IMR-90 (cell line): Measurements from ENCODE around the gene PDE4B. TPM values are rescaled to one million over a fixed set of nuclear protein-coding genes. Genes with fewer than 3 reads are reported as not detected.
A peak's percentile ranks its signal among the peaks of the same experiment; 100 is the strongest.

Source experiments
- ATAC-seq: fragments of 200-7000 bp; cut with Tn5 transposase; 2 replicates; pipeline ENCODE4 v1.9.1; 2020; ENCODE audit warnings: low read depth, mild to moderate bottlenecking, moderate library complexity
- BruUV-seq: library from RNA; stranded (reverse); fragments of 400-500 nt; replicated peaks from 2 replicates; lab custom pipeline; 2021; lab: Mats Ljungman, UMichigan
- CTCF ChIA-PET: fragments of 300-600 bp; formaldehyde crosslinking; extraction: SDS; loops from one replicate; lab custom pipeline; 2021; ENCODE audit warnings: antibody characterized with exemption; lab: Yijun Ruan, JAX
- POLR2A ChIA-PET: fragments of 300-600 bp; sonication (Branson Sonifier 250); formaldehyde crosslinking; loops from one replicate; lab custom pipeline; 2022; ENCODE audit warnings: antibody characterized with exemption; ENCODE audit not compliant: unreplicated experiment; lab: Charles Lee
- DNase-seq: peaks from one replicate; pipeline ENCODE4 v3.0.0; 2013
- H2AFZ ChIP-seq: replicated peaks from 2 replicates; pipeline ENCODE3; 2013; ENCODE audit warnings: low read length, mild to moderate bottlenecking; ENCODE audit not compliant: poor library complexity
- H2AK5ac ChIP-seq: 2 replicates; pipeline ENCODE4 v1.6.1; 2013; ENCODE audit warnings: low read depth, low read length, inconsistent platforms
- H2AK9ac ChIP-seq: replicated peaks from 2 replicates; pipeline ENCODE3; 2013; ENCODE audit warnings: mild to moderate bottlenecking, low read depth, low read length, moderate library complexity; ENCODE audit not compliant: poor library complexity
- H2BK120ac ChIP-seq: 2 replicates; pipeline ENCODE4 v1.6.1; 2013; ENCODE audit warnings: low read depth, low read length, inconsistent platforms
- H2BK15ac ChIP-seq: 3 replicates; pipeline ENCODE4 v1.6.1; 2013; ENCODE audit warnings: low read depth, low read length, inconsistent platforms
- H2BK20ac ChIP-seq: 2 replicates; pipeline ENCODE4 v1.6.1; 2013; ENCODE audit warnings: low read depth, mild to moderate bottlenecking, inconsistent platforms, low read length, moderate library complexity
- H2BK5ac ChIP-seq: 2 replicates; pipeline ENCODE4 v1.6.1; 2013; ENCODE audit warnings: mild to moderate bottlenecking, low read depth, low read length, inconsistent platforms; ENCODE audit not compliant: poor library complexity, severe bottlenecking
- H3K14ac ChIP-seq: replicated peaks from 2 replicates; pipeline ENCODE4 v1.6.1; 2013; ENCODE audit warnings: low read depth, low read length, inconsistent platforms
- H3K18ac ChIP-seq: 2 replicates; pipeline ENCODE4 v1.6.1; 2013; ENCODE audit warnings: low read depth, low read length, control low read depth
- H3K23ac ChIP-seq: 2 replicates; pipeline ENCODE4 v1.6.1; 2013; ENCODE audit warnings: low read depth, low read length, inconsistent platforms
- H3K27ac ChIP-seq: 2 replicates; pipeline ENCODE4 v1.5.1; 2013; ENCODE audit warnings: mild to moderate bottlenecking, control low read depth, low read length; ENCODE audit not compliant: insufficient read depth
- H3K27me3 ChIP-seq: 2 replicates; pipeline ENCODE4 v1.6.1; 2013; ENCODE audit warnings: low read length; ENCODE audit not compliant: control insufficient read depth, insufficient read depth
- H3K36me3 ChIP-seq: 2 replicates; pipeline ENCODE4 v1.6.1; 2013; ENCODE audit warnings: low read length, mixed read lengths; ENCODE audit not compliant: control insufficient read depth, insufficient read depth
- H3K4ac ChIP-seq: 2 replicates; pipeline ENCODE4 v1.6.1; 2013; ENCODE audit warnings: low read depth, low read length, inconsistent platforms
- H3K4me1 ChIP-seq: 2 replicates; pipeline ENCODE4 v1.6.1; 2013; ENCODE audit warnings: low read length, mixed read lengths; ENCODE audit not compliant: control insufficient read depth, insufficient read depth
- H3K4me2 ChIP-seq: 2 replicates; pipeline ENCODE4 v1.6.1; 2013; ENCODE audit warnings: low read depth, mild to moderate bottlenecking, control low read depth, low read length, moderate library complexity
- H3K4me3 ChIP-seq: 2 replicates; pipeline ENCODE4 v1.5.1; 2013; ENCODE audit warnings: low read depth, mild to moderate bottlenecking, control low read depth, low read length, moderate library complexity; ENCODE audit not compliant: insufficient read depth
- H3K56ac ChIP-seq: 2 replicates; pipeline ENCODE4 v1.6.1; 2013; ENCODE audit warnings: low read length, inconsistent platforms; ENCODE audit not compliant: insufficient read depth; ENCODE audit errors: extremely low read depth
- H3K79me1 ChIP-seq, 2 experiments: 2 replicates each; pipeline ENCODE4 v1.6.1; 2013; ENCODE audit warnings: low read length in 2 of 2, inconsistent platforms in 1 of 2, low read depth in 1 of 2
- H3K9ac ChIP-seq: 2 replicates; pipeline ENCODE4 v1.6.1; 2013; ENCODE audit warnings: low read depth, low read length, control low read depth
- H3K9me1 ChIP-seq: 2 replicates; pipeline ENCODE4 v1.6.1; 2013; ENCODE audit warnings: low read length, inconsistent platforms; ENCODE audit not compliant: insufficient read depth
- H3K9me3 ChIP-seq: 2 replicates; pipeline ENCODE4 v1.6.1; 2013; ENCODE audit warnings: low read length; ENCODE audit not compliant: control insufficient read depth, insufficient read depth
- H4K20me1 ChIP-seq: 2 replicates; pipeline ENCODE4 v1.6.1; 2013; ENCODE audit warnings: low read length, inconsistent platforms; ENCODE audit not compliant: insufficient read depth
- H4K5ac ChIP-seq: 2 replicates; pipeline ENCODE4 v1.6.1; 2013; ENCODE audit warnings: mild to moderate bottlenecking, low read depth, low read length, control low read depth
- H4K8ac ChIP-seq, 2 experiments: 2 replicates each; pipeline ENCODE4 v1.6.1; 2013; ENCODE audit warnings: low read depth in 2 of 2, low read length in 2 of 2, control low read depth in 1 of 2, inconsistent platforms in 1 of 2
- H4K91ac ChIP-seq: 2 replicates; pipeline ENCODE4 v1.6.1; 2013; ENCODE audit warnings: low read depth, low read length, inconsistent platforms; ENCODE audit not compliant: insufficient read depth
- CEBPB ChIP-seq: IDR thresholded peaks from 2 replicates; pipeline ENCODE4 v1.6.1; 2012; ENCODE audit warnings: low read depth, low read length, improper control_type of control experiment
- MXI1 ChIP-seq: IDR thresholded peaks from 2 replicates; pipeline ENCODE4 v1.6.1; 2012; ENCODE audit warnings: low read depth, mild to moderate bottlenecking, low read length, moderate library complexity, borderline replicate concordance
- WGBS, 2 experiments: methylation state at CpG; one replicate each; pipeline versions ENCODE4 v1.1.5 to v1.1.7; 2013; ENCODE audit warnings: missing lambda C conversion rate in 2 of 2; ENCODE audit not compliant: insufficient read length in 1 of 2; ENCODE audit errors: extremely low coverage in 2 of 2; 5-methylcytosine and 5-hydroxymethylcytosine counted together
- dilution Hi-C: fragments of 300-500 bp; cut with HindIII; formaldehyde crosslinking; loops from one replicate; pipeline ENCODE4 v1.14.3; 2018; ENCODE audit warnings: low sequenced_read_pairs; ENCODE audit not compliant: unreplicated experiment
- in situ Hi-C: fragments of 300-500 bp; cut with MboI; formaldehyde crosslinking; loops from 3 replicates; pipeline ENCODE4 v1.14.3; 2019; ENCODE audit warnings: low sequenced_read_pairs, inconsistent platforms, mixed read lengths
- intact Hi-C: fragments of 100-400 bp; cut with micrococcal nuclease; formaldehyde crosslinking; loops from 2 replicates; pipeline ENCODE4 v1.10.0; 2022
- polyA plus RNA-seq, 3 experiments: library from polyadenylated mRNA; depleted of rRNA; stranded (reverse); fragments of >200 nt; gene quantifications; 2 replicates each; pipeline ENCODE4 v1.2.3, GENCODE V29; 2012; ENCODE audit warnings: low replicate concordance in 1 of 3
- total RNA-seq: library from RNA; depleted of rRNA; stranded (reverse); fragments of >200 nt; gene quantifications from 2 replicates; pipeline ENCODE4 v1.2.3, GENCODE V29; 2012

The PDE4B gene
- total and polyA plus RNA-seq, 2 of the 4 experiments (the other 2 are of a cell fraction) = 5.8 to 21.3 TPM

DNA sequence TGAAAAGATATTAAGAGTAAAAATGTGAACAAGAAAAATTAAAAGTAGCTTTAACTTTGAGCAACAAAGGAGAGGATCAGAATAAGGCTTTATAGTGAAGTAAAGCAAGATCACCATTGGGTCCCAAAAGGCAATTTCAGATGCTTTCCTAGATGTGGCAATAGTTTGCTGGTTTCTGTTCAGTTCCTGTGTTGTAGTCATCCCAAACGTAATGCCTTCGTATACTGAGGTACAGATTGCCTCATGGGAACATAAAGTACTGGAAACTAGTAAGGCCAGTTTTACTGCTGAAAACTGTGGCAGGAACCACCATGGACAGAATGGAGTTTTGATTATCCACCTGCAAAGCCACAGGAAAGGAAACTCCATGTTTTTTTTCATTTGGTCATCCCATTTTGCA lies 457.8 kb downstream of the PDE4B start:
- H2AK9ac ChIP-seq = no peak overlapping the region
- H3K18ac ChIP-seq = no peak overlapping the region
- 0 out of 2 replicates have a peak overlapping the region, but pooled peaks have one; percentile 6 for H4K91ac ChIP-seq
- dilution Hi-C loops (loop anchor here (10.0 kb wide), 1 partner anchor 194 kb away; no protein-coding TSS in a partner anchor), intact Hi-C loops (loop anchor here (10.0 kb wide), 1 partner anchor 474 kb away; no protein-coding TSS in a partner anchor), in situ Hi-C loops (loop anchor here (25.0 kb wide), 1 partner anchor 487 kb away; no protein-coding TSS in a partner anchor)
- no peak overlapping the region for H4K8ac ChIP-seq
- no peak overlapping the region for H3K4me2 ChIP-seq
- TF ChIP-seq MXI1 = no peak
- peak; percentile 49 for TF ChIP-seq CEBPB
- H2AFZ ChIP-seq = no peak overlapping the region
- H3K27ac ChIP-seq = no peak overlapping the region
- no peaks in the 10 kb centered on the region for H3K36me3 ChIP-seq
- no peak overlapping the region for H2BK120ac ChIP-seq
- ATAC-seq (no peak), DNase-seq (no peak)
- H3K4ac ChIP-seq = no peak overlapping the region
- 92% methylated on average over 2 of the region's 2 CpGs; no CpG with 5 or more reads in 1 of the 2 experiments for WGBS, 2 experiments
- H3K4me3 ChIP-seq = no peak overlapping the region
- H3K14ac ChIP-seq = no peak overlapping the region
- H3K9me3 ChIP-seq = no peaks in the 10 kb centered on the region
- no peaks in the 10 kb centered on the region for H3K79me1 ChIP-seq
- no peak overlapping the region for H3K23ac ChIP-seq
- no peak overlapping the region for H2BK5ac ChIP-seq
- POLR2A ChIA-PET = interaction anchor here (0.6 kb wide), 1 partner anchor 1325 kb away, joined by 3 read pairs; no protein-coding TSS in a partner anchor
- H3K4me1 ChIP-seq = no peaks in the 10 kb centered on the region; the same call in 1 of the 2 replicates
- BruUV-seq = no TSS peak
- no peaks in the 10 kb centered on the region for H3K9me1 ChIP-seq
- CTCF ChIA-PET = interaction anchor here (1.2 to 2.8 kb wide), 4 partner anchors 8 to 253 kb away, joined by 3 to 11 read pairs (median 6); no protein-coding TSS in a partner anchor
- H2BK20ac ChIP-seq = no peak overlapping the region
- H3K27me3 ChIP-seq = no peaks in the 10 kb centered on the region
- H3K9ac ChIP-seq = no peak overlapping the region
- H4K5ac ChIP-seq = no peak overlapping the region
- no peak overlapping the region for H3K56ac ChIP-seq
- no peak overlapping the region for H2AK5ac ChIP-seq
- H2BK15ac ChIP-seq = no peak overlapping the region
- H4K20me1 ChIP-seq = no peaks in the 10 kb centered on the region
